Lung microvascular endothelial cell (primary cell): ENCODE measurements around the gene CLCN6. TPM values are rescaled to one million over a fixed set of nuclear protein-coding genes. Genes with fewer than 3 reads are reported as not detected.
A peak's percentile ranks its signal among the peaks of the same experiment; 100 is the strongest.

ENCODE experiments used
- DNase-seq, 2 donors: peaks; one replicate each; pipeline versions ENCODE4 v3.0.0 to v3.0.0-alpha.2; 2010; ENCODE audit warnings: low read depth in 2 of 2
- total RNA-seq: library from RNA; depleted of rRNA; stranded (reverse); fragments of >200 nt; gene quantifications from 2 replicates; pipeline ENCODE4 v1.2.1, GENCODE V29; 2014

The CLCN6 gene
- total RNA-seq, 1 donor from 2014 or later, result 7.5 TPM

- no peak for DNase-seq
These were observed 69.1 kb downstream of the CLCN6 start for GRCh38 chr1:11875094-11875493.

GRCh38 chr1:11877074-11877473, 71.1 kb downstream of the CLCN6 start:
- DNase-seq, result no peak

GRCh38 chr1:11878081-11878890, 72.3 kb downstream of the CLCN6 start:
- no peak for DNase-seq

GRCh38 chr1:11878891-11879190, 72.8 kb downstream of the CLCN6 start:
- DNase-seq, result no peak

- DNase-seq, result no peak
These were observed 73.6 kb downstream of the CLCN6 start for GRCh38 chr1:11879311-11880180.

GRCh38 chr1:11880181-11880575, 74.2 kb downstream of the CLCN6 start:
- DNase-seq, result no peak

- DNase-seq, result no peak
These were observed 75.1 kb downstream of the CLCN6 start for GRCh38 chr1:11880911-11881748.

- DNase-seq, result no peak
These were observed 75.9 kb downstream of the CLCN6 start for GRCh38 chr1:11881749-11882441.

GRCh38 chr1:11882814-11883538, 77.0 kb downstream of the CLCN6 start:
- DNase-seq, result peak in 1 of 2 donors; percentile 80

- DNase-seq, result no peak
These were observed 79.9 kb downstream of the CLCN6 start for GRCh38 chr1:11885916-11886315.

- peak in 1 of 2 donors; percentile 77 for DNase-seq
These were observed 81.1 kb downstream of the CLCN6 start for GRCh38 chr1:11886986-11887665.

GRCh38 chr1:11887666-11888007, 81.6 kb downstream of the CLCN6 start:
- no peak for DNase-seq

- no peak for DNase-seq
These were observed 82.3 kb downstream of the CLCN6 start for GRCh38 chr1:11888206-11888876.

GRCh38 chr1:11888877-11889208, 82.9 kb downstream of the CLCN6 start:
- DNase-seq, result no peak

- no peak for DNase-seq
These were observed 85.6 kb downstream of the CLCN6 start for GRCh38 chr1:11891433-11892186.
